HepG2 (cell line): ENCODE measurements around the gene MAN1A1. TPM values are rescaled to one million over a fixed set of nuclear protein-coding genes. Genes with fewer than 3 reads are reported as not detected.

ENCODE experiments used
- ATAC-seq: fragments of 200-7000 bp; cut with Tn5 transposase; 3 replicates; pipeline ENCODE4 v1.9.1; 2020; ENCODE audit warnings: mild to moderate bottlenecking, moderate library complexity
- BruUV-seq: library from RNA; stranded (reverse); fragments of 400-500 nt; replicated peaks from 2 replicates; lab custom pipeline; 2021; lab: Mats Ljungman, UMichigan
- CTCF ChIA-PET: fragments of 300-600 bp; formaldehyde crosslinking; extraction: SDS; loops from one replicate; lab custom pipeline; 2021; ENCODE audit warnings: low total read pairs, inconsistent platforms, low intra/inter-chr PET ratio; lab: Yijun Ruan, JAX
- POLR2A ChIA-PET: fragments of 350-600 bp; sonication (Branson Sonifier 250); formaldehyde crosslinking; loops from one replicate; lab custom pipeline; 2020; ENCODE audit warnings: antibody characterized with exemption, inconsistent platforms; lab: Yijun Ruan, JAX
- DNase-seq: peaks from one replicate; pipeline ENCODE4 v3.0.0-alpha.2; 2015; ENCODE audit warnings: low spot score
- FAIRE-seq: peaks from 3 replicates; lab custom pipeline; 2011; peaks lifted over from hg19 to GRCh38; lab: Jason Lieb, UNC
- H2AFZ ChIP-seq: one replicate; pipeline ENCODE4 v1.6.1; 2011; ENCODE audit warnings: low read length, inconsistent platforms
- H3K27ac ChIP-seq: fragments of 300-600 bp; 3 replicates; pipeline ENCODE4 v1.8.0; 2011; ENCODE audit warnings: mixed run types, mild to moderate bottlenecking, mixed read lengths, low read length, inconsistent platforms; ENCODE audit not compliant: insufficient read depth; ENCODE audit errors: extremely low read length
- H3K27me3 ChIP-seq, 2 experiments: fragments of 200-600 bp in 1 of 2; 2 replicates in 1 of 2; 3 replicates in 1 of 2; pipeline versions ENCODE4 v1.6.0 to v1.8.0; 2011; ENCODE audit warnings: low read length in 2 of 2, mild to moderate bottlenecking in 2 of 2, moderate library complexity in 2 of 2, inconsistent platforms in 1 of 2; ENCODE audit not compliant: insufficient read depth in 2 of 2, control insufficient read depth in 1 of 2
- H3K36me3 ChIP-seq, 2 experiments: fragments of 200-600 bp in 1 of 2; replicated peaks in 1 of 2; 2 replicates in 1 of 2; 3 replicates in 1 of 2; pipeline versions ENCODE4 v1.5.1 to v1.8.0; 2011; ENCODE audit warnings: low read length in 2 of 2, inconsistent platforms in 1 of 2; ENCODE audit not compliant: insufficient read depth in 2 of 2, control insufficient read depth in 1 of 2
- H3K4me1 ChIP-seq: 2 replicates; pipeline ENCODE4 v1.5.1; 2012; ENCODE audit warnings: low read length, inconsistent platforms; ENCODE audit not compliant: insufficient read depth
- H3K4me2 ChIP-seq: 2 replicates; pipeline ENCODE4 v1.6.0; 2011; ENCODE audit warnings: low read depth, low read length, inconsistent platforms
- H3K4me3 ChIP-seq, 3 experiments: fragments of 200-600 bp in 1 of 3; sonication (generic), shearing (Covaris generic) in 1 of 3; replicated peaks in 1 of 3; 2 replicates each; pipeline ENCODE4 v1.5.1; 2011 to 2016; ENCODE audit warnings: low read length in 3 of 3, inconsistent platforms in 2 of 3, low read depth in 2 of 3, mild to moderate bottlenecking in 2 of 3, control low read depth in 1 of 3, mixed read lengths in 1 of 3; ENCODE audit not compliant: insufficient read depth in 1 of 3
- H3K79me2 ChIP-seq: one replicate; pipeline ENCODE4 v1.6.1; 2011; ENCODE audit warnings: low read length, inconsistent platforms; ENCODE audit not compliant: insufficient read depth
- H3K9ac ChIP-seq: 2 replicates; pipeline ENCODE4 v1.6.0; 2011; ENCODE audit warnings: mild to moderate bottlenecking, low read depth, low read length, inconsistent platforms; ENCODE audit not compliant: insufficient read depth
- H3K9me3 ChIP-seq: 2 replicates; pipeline ENCODE4 v1.5.1; 2012; ENCODE audit warnings: mild to moderate bottlenecking, low read length
- H4K20me1 ChIP-seq: 2 replicates; pipeline ENCODE4 v1.6.0; 2011; ENCODE audit warnings: inconsistent platforms, mild to moderate bottlenecking, low read length, moderate library complexity; ENCODE audit not compliant: insufficient read depth
- BCL3 ChIP-seq: sonication (generic); formaldehyde crosslinking; IDR thresholded peaks from 2 replicates; pipeline ENCODE4 v1.5.1; 2020; ENCODE audit warnings: mild to moderate bottlenecking, missing genetic modification reagents, moderate library complexity
- BORCS8-MEF2B ChIP-seq: sonication (generic); formaldehyde crosslinking; IDR thresholded peaks from 2 replicates; pipeline ENCODE4 v1.8.0; 2022; ENCODE audit warnings: mild to moderate bottlenecking, missing genetic modification reagents
- CBX2 ChIP-seq, 2 experiments: fragments of 200-600 bp in 1 of 2; sonication (generic); formaldehyde crosslinking in 1 of 2; IDR thresholded peaks; 2 replicates each; pipeline versions ENCODE4 v1.7.0 to v1.8.1; 2018 to 2022; ENCODE audit warnings: low read depth in 2 of 2, low read length in 1 of 2, mild to moderate bottlenecking in 1 of 2, missing genetic modification reagents in 1 of 2
- MED1 ChIP-seq: sonication (generic); formaldehyde crosslinking; IDR thresholded peaks from 2 replicates; pipeline ENCODE4 v1.4.0; 2020; ENCODE audit warnings: missing genetic modification reagents
- PHF5A ChIP-seq: IDR thresholded peaks from one replicate; pipeline ENCODE4 v1.6.1; 2018; ENCODE audit warnings: low read depth, missing genetic modification reagents; ENCODE audit not compliant: unreplicated experiment
- SETDB1 ChIP-seq: sonication (generic); formaldehyde crosslinking; IDR thresholded peaks from 2 replicates; pipeline ENCODE4 v1.5.1; 2020; ENCODE audit warnings: missing genetic modification reagents, mild to moderate bottlenecking, borderline replicate concordance
- SRSF4 ChIP-seq: fragments of 200-400 bp; formaldehyde crosslinking; IDR thresholded peaks from one replicate; pipeline ENCODE4 v1.6.1; 2018; ENCODE audit warnings: mild to moderate bottlenecking, low read depth, low read length, moderate library complexity; ENCODE audit not compliant: poor library complexity, severe bottlenecking
- ZNF468 ChIP-seq: sonication (generic); formaldehyde crosslinking; IDR thresholded peaks from 2 replicates; pipeline ENCODE4 v1.8.0; 2022; ENCODE audit warnings: mild to moderate bottlenecking, moderate library complexity, missing genetic modification reagents
- ZNF775 ChIP-seq: sonication (generic); formaldehyde crosslinking; IDR thresholded peaks from 2 replicates; pipeline ENCODE4 v1.4.0; 2020; ENCODE audit warnings: missing genetic modification reagents, mild to moderate bottlenecking, moderate library complexity, borderline replicate concordance
- WGBS: methylation state at CpG from one replicate; pipeline ENCODE4 v1.1.6; 2017; ENCODE audit warnings: low lambda C conversion rate; 5-methylcytosine and 5-hydroxymethylcytosine counted together
- in situ Hi-C: cut with HindIII; loops from 2 replicates; pipeline ENCODE4 v1.10.0; 2017; ENCODE audit warnings: low pct_unique_long_range_greater_than_20kb; ENCODE audit not compliant: extremely low pct_ligation_motif_present
- intact Hi-C: fragments of 100-400 bp; cut with micrococcal nuclease; formaldehyde crosslinking; loops from one replicate; pipeline ENCODE4 v1.10.0; 2022; ENCODE audit not compliant: unreplicated experiment
- polyA plus RNA-seq, 8 experiments: library from polyadenylated mRNA; depleted of rRNA in 3 of 8; stranded (reverse) in 7 of 8; unstranded in 1 of 8; fragments of >200 nt; fragmentation: Illumina TruSeq in 4 of 8; extraction: Trizol in 4 of 8; gene quantifications; 2 replicates each; pipeline versions ENCODE4 v1.2.1 to v1.2.3, GENCODE V29; 2011 to 2016; ENCODE audit warnings: low read depth in 4 of 8, missing spikeins in 1 of 8, mixed read lengths in 1 of 8; ENCODE audit not compliant: insufficient read depth in 1 of 8
- total RNA-seq, 5 experiments: library from RNA; depleted of rRNA; stranded (reverse); fragments of >200 nt; fragmentation: Illumina TruSeq; extraction: Trizol; gene quantifications; 2 replicates each; pipeline ENCODE4 v1.2.3, GENCODE V29; 2016; ENCODE audit warnings: low read depth in 1 of 5
- TF ChIP-seq, protein P1 (sequence below): sonication (generic); formaldehyde crosslinking; IDR thresholded peaks from 2 replicates; pipeline ENCODE4 v1.4.0; 2020; ENCODE audit warnings: missing genetic modification reagents
- TF ChIP-seq, protein P2 (sequence below): IDR thresholded peaks from 2 replicates; pipeline ENCODE4 v1.4.0; 2020; ENCODE audit warnings: mild to moderate bottlenecking, missing genetic modification reagents
- TF ChIP-seq, protein P3 (sequence below): sonication (generic); formaldehyde crosslinking; IDR thresholded peaks from 2 replicates; pipeline ENCODE4 v1.4.0; 2020; ENCODE audit warnings: missing genetic modification reagents, borderline replicate concordance

The MAN1A1 gene
- total and polyA plus RNA-seq, 2 of the 13 experiments (the other 11 are each of a cell fraction or from before 2014, with no cell fraction given), result 156 to 236 TPM

GRCh38 chr6:119158057-119158848 is 191.3 kb downstream of the MAN1A1 start:
- Histone ChIP-seq H3K36me3 (no peaks in the 10 kb centered on the region), H4K20me1 (no peaks in the 10 kb centered on the region), H2AFZ (no peak overlapping the region), H3K4me3 (no peak overlapping the region), H3K27ac (no peak overlapping the region), H3K79me2 (no peaks in the 10 kb centered on the region), H3K9me3 (no peaks in the 10 kb centered on the region), H3K4me1 (peaks cover 21% of the 10 kb centered on the region), H3K4me2 (no peak overlapping the region), H3K9ac (no peak overlapping the region), H3K27me3 (no peaks in the 10 kb centered on the region)
- ATAC-seq (no peak; the same call in 2 of the 3 replicates), DNase-seq (no peak), FAIRE-seq (no peak)
- ChIA-PET CTCF (no interaction called here), POLR2A (interaction anchor here (1.0 kb wide), 1 partner anchor 189 kb away, joined by 4 read pairs; no protein-coding TSS in a partner anchor)
- no TSS peak for BruUV-seq
- WGBS, result 92% methylated on average over 9 of the region's 9 CpGs
- intact Hi-C loops (no loop called here), in situ Hi-C loops (no loop called here)
- TF ChIP-seq, protein P1, sequence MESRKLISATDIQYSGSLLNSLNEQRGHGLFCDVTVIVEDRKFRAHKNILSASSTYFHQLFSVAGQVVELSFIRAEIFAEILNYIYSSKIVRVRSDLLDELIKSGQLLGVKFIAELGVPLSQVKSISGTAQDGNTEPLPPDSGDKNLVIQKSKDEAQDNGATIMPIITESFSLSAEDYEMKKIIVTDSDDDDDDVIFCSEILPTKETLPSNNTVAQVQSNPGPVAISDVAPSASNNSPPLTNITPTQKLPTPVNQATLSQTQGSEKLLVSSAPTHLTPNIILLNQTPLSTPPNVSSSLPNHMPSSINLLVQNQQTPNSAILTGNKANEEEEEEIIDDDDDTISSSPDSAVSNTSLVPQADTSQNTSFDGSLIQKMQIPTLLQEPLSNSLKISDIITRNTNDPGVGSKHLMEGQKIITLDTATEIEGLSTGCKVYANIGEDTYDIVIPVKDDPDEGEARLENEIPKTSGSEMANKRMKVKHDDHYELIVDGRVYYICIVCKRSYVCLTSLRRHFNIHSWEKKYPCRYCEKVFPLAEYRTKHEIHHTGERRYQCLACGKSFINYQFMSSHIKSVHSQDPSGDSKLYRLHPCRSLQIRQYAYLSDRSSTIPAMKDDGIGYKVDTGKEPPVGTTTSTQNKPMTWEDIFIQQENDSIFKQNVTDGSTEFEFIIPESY (CRISPR knock-in tag), result peak; percentile 36; the same call in 1 of the 2 replicates
- TF ChIP-seq BCL3 (0 out of 2 replicates have a peak, but pooled peaks have one; percentile 23), BORCS8-MEF2B (CRISPR knock-in tag) (no peak), MED1 (CRISPR knock-in tag) (peak; percentile 38; the same call in 1 of the 2 replicates), SRSF4 (no peak), PHF5A (CRISPR knock-in tag) (no peak), ZNF468 (CRISPR knock-in tag) (no peak), CBX2 (IDR thresholded peaks at IDR 0.05; ENCODE audit: low read depth, low read length) (no peak), CBX2 (CRISPR knock-in tag; IDR thresholded peaks at IDR 0.05; ENCODE audit: low read depth) (no peak), SETDB1 (CRISPR knock-in tag) (no peak), ZNF775 (no peak)
- TF ChIP-seq, protein P2, sequence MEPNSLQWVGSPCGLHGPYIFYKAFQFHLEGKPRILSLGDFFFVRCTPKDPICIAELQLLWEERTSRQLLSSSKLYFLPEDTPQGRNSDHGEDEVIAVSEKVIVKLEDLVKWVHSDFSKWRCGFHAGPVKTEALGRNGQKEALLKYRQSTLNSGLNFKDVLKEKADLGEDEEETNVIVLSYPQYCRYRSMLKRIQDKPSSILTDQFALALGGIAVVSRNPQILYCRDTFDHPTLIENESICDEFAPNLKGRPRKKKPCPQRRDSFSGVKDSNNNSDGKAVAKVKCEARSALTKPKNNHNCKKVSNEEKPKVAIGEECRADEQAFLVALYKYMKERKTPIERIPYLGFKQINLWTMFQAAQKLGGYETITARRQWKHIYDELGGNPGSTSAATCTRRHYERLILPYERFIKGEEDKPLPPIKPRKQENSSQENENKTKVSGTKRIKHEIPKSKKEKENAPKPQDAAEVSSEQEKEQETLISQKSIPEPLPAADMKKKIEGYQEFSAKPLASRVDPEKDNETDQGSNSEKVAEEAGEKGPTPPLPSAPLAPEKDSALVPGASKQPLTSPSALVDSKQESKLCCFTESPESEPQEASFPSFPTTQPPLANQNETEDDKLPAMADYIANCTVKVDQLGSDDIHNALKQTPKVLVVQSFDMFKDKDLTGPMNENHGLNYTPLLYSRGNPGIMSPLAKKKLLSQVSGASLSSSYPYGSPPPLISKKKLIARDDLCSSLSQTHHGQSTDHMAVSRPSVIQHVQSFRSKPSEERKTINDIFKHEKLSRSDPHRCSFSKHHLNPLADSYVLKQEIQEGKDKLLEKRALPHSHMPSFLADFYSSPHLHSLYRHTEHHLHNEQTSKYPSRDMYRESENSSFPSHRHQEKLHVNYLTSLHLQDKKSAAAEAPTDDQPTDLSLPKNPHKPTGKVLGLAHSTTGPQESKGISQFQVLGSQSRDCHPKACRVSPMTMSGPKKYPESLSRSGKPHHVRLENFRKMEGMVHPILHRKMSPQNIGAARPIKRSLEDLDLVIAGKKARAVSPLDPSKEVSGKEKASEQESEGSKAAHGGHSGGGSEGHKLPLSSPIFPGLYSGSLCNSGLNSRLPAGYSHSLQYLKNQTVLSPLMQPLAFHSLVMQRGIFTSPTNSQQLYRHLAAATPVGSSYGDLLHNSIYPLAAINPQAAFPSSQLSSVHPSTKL (CRISPR knock-in tag), result no peak
- TF ChIP-seq, protein P3, sequence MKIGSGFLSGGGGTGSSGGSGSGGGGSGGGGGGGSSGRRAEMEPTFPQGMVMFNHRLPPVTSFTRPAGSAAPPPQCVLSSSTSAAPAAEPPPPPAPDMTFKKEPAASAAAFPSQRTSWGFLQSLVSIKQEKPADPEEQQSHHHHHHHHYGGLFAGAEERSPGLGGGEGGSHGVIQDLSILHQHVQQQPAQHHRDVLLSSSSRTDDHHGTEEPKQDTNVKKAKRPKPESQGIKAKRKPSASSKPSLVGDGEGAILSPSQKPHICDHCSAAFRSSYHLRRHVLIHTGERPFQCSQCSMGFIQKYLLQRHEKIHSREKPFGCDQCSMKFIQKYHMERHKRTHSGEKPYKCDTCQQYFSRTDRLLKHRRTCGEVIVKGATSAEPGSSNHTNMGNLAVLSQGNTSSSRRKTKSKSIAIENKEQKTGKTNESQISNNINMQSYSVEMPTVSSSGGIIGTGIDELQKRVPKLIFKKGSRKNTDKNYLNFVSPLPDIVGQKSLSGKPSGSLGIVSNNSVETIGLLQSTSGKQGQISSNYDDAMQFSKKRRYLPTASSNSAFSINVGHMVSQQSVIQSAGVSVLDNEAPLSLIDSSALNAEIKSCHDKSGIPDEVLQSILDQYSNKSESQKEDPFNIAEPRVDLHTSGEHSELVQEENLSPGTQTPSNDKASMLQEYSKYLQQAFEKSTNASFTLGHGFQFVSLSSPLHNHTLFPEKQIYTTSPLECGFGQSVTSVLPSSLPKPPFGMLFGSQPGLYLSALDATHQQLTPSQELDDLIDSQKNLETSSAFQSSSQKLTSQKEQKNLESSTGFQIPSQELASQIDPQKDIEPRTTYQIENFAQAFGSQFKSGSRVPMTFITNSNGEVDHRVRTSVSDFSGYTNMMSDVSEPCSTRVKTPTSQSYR (CRISPR knock-in tag), result no peak
